ENCODE data around the gene SH3BGR.

- no peak for TF ChIP-seq CTCF (conservative IDR thresholded peaks at IDR 0.05; ENCODE audit: low read depth, low read length)
- TF ChIP-seq EZH2 (IDR thresholded peaks at IDR 0.05; ENCODE audit: borderline replicate concordance, low read depth, low read length, poor library complexity, severe bottlenecking) = no peak
Observed at GRCh38 chr21:39542736-39543135, 91.0 kb downstream of the SH3BGR start.
